GM12875 (cell line): Measurements from ENCODE around the gene TMEM260.

ENCODE experiments used
- H3K4me3 ChIP-seq: one replicate; pipeline ENCODE4 v1.5.1; 2011; ENCODE audit warnings: low read depth, low read length, control low read depth
- TF ChIP-seq, protein P1 (sequence below): IDR thresholded peaks from 2 replicates; pipeline ENCODE4 v1.5.1; 2011; ENCODE audit warnings: low read depth, mild to moderate bottlenecking, control low read depth, inconsistent platforms, low read length, moderate library complexity, borderline replicate concordance; ENCODE audit not compliant: insufficient read depth

TMEM260 gene

DNA sequence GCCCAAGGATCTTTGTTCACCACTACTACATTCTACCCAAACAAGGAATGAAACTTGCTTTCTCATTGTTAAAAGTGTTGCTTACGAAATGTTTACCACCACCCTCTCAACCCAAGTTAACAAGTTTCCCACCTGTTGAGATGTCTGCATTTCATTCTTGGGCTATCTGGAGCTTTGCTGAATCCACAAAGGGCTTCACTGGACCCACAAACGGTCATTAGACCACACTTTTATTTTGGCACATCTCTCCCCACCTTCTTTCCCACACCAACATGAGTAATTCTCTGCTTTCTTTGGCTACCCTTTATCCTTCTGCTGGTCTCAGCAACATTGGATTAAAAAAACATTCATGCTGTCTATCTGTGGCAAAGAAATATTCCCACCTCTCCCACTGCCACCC lies 78.0 kb downstream of the TMEM260 start:
- no peak overlapping the region for H3K4me3 ChIP-seq
- TF ChIP-seq, protein P1, sequence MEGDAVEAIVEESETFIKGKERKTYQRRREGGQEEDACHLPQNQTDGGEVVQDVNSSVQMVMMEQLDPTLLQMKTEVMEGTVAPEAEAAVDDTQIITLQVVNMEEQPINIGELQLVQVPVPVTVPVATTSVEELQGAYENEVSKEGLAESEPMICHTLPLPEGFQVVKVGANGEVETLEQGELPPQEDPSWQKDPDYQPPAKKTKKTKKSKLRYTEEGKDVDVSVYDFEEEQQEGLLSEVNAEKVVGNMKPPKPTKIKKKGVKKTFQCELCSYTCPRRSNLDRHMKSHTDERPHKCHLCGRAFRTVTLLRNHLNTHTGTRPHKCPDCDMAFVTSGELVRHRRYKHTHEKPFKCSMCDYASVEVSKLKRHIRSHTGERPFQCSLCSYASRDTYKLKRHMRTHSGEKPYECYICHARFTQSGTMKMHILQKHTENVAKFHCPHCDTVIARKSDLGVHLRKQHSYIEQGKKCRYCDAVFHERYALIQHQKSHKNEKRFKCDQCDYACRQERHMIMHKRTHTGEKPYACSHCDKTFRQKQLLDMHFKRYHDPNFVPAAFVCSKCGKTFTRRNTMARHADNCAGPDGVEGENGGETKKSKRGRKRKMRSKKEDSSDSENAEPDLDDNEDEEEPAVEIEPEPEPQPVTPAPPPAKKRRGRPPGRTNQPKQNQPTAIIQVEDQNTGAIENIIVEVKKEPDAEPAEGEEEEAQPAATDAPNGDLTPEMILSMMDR, result no peak

DNA sequence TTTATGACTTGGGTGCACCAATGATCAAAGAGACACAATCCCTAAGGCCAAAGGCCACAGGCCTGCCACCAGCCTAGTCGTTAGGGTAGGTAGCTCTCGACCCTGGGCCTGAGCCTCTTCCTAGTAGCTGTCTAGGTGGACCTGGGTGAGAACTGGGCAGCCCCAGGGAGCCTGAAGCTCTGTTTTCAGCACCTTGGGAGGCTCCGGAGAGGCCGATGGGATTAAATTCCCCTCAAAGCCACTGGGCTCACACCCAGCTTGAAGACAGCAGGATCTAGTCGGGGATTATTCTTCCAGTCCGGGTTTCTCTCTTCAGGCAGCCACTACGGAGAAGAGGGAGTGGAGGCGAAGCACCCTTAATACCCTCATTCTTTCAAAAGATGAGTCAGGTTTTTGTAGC lies 79.8 kb downstream of the TMEM260 start:
- TF ChIP-seq, protein P1, result no peak

DNA sequence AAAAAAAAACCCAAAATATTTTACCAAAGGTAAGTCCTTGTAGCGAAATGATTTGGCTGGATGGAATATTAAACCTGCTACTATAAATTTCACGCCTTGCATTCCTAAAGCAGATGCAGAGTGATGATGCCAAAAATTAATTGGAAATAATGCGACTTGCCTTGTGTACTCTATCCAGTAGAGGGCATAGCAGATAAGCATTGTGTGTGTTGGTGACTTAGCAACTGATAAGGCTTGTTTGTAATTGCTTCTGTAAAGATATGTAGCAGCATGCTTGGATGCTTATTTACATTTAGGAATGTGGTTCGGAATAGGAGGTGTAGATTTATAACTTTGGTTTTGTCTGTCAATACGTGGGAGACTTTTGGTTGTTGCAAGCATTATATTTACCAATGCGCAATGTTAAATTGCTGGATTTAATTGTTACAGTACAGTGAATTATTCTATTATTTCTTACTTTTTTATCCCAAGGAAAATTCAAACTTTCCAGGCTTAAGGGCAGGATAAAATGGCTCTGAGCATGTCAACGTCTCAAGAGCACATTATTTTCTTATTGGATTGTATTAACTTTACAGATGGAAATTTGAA lies 80.5 kb downstream of the TMEM260 start:
- H3K4me3 ChIP-seq, result no peak overlapping the region
- TF ChIP-seq, protein P1, result peak; percentile 58; the same call in 1 of the 2 replicates

More for the DNA sequence above, 79.8 kb downstream of the TMEM260 start:
- H3K4me3 ChIP-seq, result no peak overlapping the region

DNA sequence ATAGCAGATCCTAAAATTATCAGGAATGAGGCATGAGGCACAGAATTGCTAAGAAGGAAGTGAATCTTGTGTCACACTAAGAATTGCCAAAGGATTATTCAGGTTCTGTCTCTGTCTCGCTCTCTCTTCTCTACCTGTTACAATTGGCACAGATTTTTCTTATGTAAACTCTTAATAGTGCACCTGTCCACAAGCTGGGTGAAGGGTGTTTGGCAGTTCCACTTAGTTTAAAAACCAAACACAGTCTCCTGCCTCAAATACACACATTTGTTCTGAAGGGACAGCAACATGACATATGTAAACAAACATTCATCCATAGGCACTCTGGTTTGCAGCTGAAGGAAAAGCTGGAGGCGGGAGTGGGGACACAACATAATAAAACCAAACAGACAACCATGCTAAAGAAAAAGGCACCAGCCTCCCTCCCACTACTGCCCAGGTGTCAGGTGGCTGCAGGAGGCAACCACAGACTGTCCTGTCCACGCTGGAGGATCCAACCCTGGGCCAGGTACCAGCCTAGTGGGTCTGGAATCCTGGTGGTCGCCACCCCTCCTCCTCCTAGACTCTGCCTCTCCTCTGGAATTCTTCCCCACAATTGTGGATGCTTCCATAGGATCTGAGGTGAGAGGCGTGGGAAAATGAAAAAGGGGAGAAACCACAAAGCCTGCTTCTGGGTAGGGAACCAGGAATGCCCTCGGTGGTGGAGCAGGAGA lies 81.2 kb downstream of the TMEM260 start:
- H3K4me3 ChIP-seq, result no peak overlapping the region
- TF ChIP-seq, protein P1, result no peak

DNA sequence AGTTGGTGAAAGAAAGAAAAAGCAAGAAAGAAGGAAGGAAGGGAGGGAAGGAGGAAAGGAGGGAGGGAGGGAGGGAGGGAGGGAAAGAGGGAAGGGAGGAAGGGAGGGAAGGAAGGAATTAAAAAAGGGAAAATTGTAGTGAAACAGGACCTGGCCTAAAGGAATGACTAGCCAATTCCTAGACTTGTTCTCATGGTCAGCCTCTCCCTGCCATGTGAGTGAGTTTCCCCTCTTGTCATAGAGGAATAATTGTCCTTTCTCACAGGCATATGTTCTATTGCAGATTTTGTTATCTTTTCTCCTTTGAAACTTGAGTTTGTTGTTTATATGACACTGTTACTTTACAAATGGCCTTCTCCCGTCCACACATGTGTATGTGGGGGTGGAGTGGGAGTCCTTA lies 81.9 kb downstream of the TMEM260 start:
- TF ChIP-seq, protein P1, result no peak
- no peak overlapping the region for H3K4me3 ChIP-seq

DNA sequence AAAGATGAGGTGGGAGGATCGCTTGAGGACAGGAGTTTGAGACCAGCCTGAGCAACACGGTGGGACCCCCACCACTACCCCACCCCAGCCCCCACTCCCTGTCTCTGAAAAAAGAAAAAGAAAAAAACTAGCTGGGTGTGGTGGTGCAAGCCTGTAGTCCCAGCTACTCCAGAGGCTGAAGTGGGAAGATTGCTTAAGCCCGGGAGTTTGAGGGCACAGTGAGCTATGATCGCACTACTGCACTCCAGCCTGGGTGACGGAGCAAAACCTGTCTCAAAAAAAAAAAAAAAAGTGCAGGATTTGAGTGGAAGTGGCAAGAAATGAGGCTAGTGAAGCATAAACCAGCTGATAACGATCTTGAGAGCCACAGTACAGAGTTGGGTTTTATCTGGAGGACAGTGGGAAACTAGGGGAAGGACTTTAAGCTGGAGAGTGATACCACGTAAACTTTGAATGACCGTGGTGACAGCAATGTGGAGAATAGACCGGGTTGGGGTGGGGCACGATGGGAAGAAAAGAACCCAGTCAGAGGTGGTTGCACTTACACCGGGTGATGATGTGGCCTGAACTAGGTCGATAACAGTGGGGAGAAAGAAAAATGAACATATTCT lies 85.3 kb downstream of the TMEM260 start:
- no peak overlapping the region for H3K4me3 ChIP-seq
- TF ChIP-seq, protein P1, result no peak

DNA sequence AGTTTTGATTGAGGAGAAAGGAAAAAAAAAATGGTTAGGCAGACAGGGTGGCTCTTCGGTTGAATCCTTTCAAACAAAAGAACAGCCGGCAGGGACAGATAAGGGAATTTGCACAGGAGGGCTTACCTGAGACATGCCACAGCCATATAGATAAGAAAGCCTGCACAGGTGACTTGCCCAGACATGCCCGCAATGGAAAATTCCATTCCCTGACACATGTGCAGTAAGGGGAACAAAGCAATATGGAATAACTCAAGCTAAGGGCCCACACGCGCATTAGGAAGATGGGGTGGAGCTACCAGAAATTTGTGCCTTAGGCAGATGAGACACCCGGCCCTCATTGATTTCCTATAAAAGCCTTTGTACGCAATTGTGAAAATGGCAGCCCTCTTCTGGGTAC lies 86.7 kb downstream of the TMEM260 start:
- H3K4me3 ChIP-seq, result no peak overlapping the region
- TF ChIP-seq, protein P1, result no peak
